Measurements from ENCODE around the gene TAS2R40.
A peak's percentile ranks its signal among the peaks of the same experiment; 100 is the strongest.

DNA sequence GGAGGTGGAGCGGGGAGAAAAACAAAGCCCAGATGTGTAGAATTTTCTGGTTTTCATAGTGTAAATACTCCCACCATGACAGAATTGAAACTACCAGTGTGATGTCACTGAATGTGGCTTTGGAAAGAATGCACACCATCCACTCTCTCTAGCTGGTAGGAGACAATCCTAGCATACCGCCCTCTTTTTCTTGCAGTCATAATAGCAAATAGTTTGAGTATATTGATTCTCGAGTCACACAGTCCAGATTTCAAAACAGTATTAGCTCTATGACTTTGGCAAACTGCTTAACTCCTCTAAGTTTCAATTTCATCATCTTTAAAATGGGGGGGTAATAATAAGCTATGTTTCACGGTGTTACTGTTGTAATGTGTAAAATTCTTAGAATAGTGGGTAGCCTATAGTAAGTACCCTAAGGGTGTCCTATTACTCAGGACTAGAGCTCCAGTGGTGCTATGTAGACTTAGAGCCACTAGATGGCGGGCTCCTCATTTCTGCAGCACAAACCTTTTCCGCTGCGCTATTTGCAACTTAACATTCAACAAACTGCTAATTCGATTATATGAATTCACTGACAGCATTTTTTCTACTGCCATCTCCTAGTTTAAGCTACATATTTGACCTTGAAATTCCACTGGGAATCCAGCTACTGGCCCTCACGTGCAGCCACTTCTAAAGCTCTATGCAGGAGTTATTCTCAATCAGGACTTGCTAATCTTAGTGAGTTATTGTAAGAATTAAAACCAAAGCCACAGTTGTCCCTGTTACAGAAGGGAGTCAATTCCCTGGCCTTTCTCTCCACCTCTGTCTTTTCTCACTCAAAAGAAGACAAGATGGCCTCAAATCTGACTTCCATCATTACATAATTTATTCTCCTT is 18.7 kb downstream of the TAS2R40 start:
- TF ChIP-seq POLR2AphosphoS5 (IDR thresholded peaks at IDR 0.05) (no peak), CTCF (IDR thresholded peaks at IDR 0.05) (peak; percentile 81 to 90 (median 86))

All from gastroesophageal sphincter (tissue), 3 donors.